Gastrocnemius medialis (tissue), 4 donors: ENCODE data around the gene OLFML2B.

Experiments
- CTCF ChIP-seq, 5 experiments: fragments of 450-650 bp in 3 of 5; fragments of 200-600 bp in 2 of 5; sonication (generic) in 2 of 5; IDR thresholded peaks in 4 of 5; conservative IDR thresholded peaks in 1 of 5; 1 replicate in 4 of 5; 2 replicates in 1 of 5; pipeline ENCODE4 v1.5.1; 2016 to 2019; ENCODE audit warnings: antibody characterized with exemption in 5 of 5, mild to moderate bottlenecking in 3 of 5, moderate library complexity in 3 of 5
- POLR2A ChIP-seq, 2 donors: fragments of 450-650 bp; IDR thresholded peaks; one replicate each; pipeline ENCODE4 v1.6.1; 2017; ENCODE audit warnings: antibody characterized with exemption in 2 of 2, mild to moderate bottlenecking in 2 of 2, moderate library complexity in 2 of 2

DNA sequence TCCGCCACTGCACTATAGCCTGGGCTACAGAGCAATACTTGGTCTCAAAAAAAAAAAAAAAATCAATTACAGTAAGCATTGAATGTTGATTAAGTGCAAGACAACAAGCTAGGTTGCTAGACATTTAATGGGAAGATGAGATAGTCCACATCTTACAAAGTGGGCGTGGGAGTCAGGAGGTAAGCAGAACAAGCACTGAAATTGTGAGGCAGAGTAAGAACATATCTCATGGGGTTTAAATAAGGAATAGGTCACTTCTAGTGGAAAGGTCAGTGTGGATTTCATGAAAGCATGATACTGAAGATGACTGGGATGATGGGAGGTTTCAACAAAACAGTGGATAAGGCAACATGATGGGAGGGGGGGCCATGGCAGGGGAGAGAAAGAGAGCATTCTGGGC is 1.9 kb upstream of the OLFML2B start:
- TF ChIP-seq CTCF (IDR thresholded peaks at IDR 0.05 in 4 of 5, conservative IDR thresholded peaks at IDR 0.05 in 1 of 5), result no peak
- TF ChIP-seq POLR2A (IDR thresholded peaks at IDR 0.05), result no peak
